ENCODE data around the gene FGF23.

The FGF23 gene

DNA sequence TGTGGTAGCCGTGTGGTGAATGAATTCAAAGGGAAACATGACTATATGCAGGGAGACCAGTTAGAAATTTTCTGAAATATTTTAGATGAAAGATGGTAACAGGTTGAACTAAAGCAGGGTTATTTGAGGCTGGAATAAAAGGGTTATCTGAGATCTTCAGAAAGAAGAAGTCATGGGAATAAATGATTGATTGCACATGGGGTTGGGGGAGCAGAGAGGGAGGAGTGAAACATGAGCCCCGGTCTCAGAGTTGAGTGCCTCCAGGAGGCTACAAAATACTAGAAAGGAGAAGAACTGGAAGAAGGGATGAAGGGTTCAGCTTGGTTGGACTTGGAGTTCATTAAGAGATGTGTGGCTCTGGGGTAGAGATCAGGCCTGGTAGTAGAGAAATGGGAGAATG, 16.3 kb upstream of the FGF23 start:
- Histone ChIP-seq H2BK120ac (ENCODE audit: low read depth, low read length) (no peak overlapping the region), H3K4me2 (ENCODE audit: low read length, poor library complexity, severe bottlenecking) (no peak overlapping the region), H2AFZ (ENCODE audit: low read depth, low read length) (no peak overlapping the region), H2BK12ac (ENCODE audit: low read length in 2 of 2) (no peak overlapping the region), H4K8ac (ENCODE audit: low read length) (no peak overlapping the region), H3K4me1 (ENCODE audit: control insufficient read depth, insufficient read depth, low read depth, low read length) (no peaks in the 10 kb centered on the region), H3K18ac (ENCODE audit: low read depth in 1 of 2, low read length in 2 of 2) (no peak overlapping the region), H3K27ac (ENCODE audit: low read length, poor library complexity, severe bottlenecking) (no peak overlapping the region), H3K9me3 (ENCODE audit: control insufficient read depth, low read length) (no peaks in the 10 kb centered on the region), H3K14ac (ENCODE audit: low read length in 2 of 2) (no peak overlapping the region), H2BK5ac (ENCODE audit: low read depth, low read length, poor library complexity, severe bottlenecking) (no peak overlapping the region), H3K79me1 (replicated peaks; ENCODE audit: low read length, poor library complexity, severe bottlenecking) (no peaks in the 10 kb centered on the region), H3K4ac (ENCODE audit: low read depth in 1 of 2, low read length in 2 of 2) (no peak overlapping the region), H3K27me3 (ENCODE audit: control insufficient read depth in 1 of 2, insufficient read depth in 1 of 2, low read length in 2 of 2) (peaks cover 7 to 26% of the 10 kb centered on the region in 2 experiments), H3K23ac (ENCODE audit: low read length in 2 of 2) (no peak overlapping the region), H3K9ac (ENCODE audit: low read length) (no peak overlapping the region), H2AK5ac (ENCODE audit: low read length, severe bottlenecking) (no peak overlapping the region), H4K91ac (ENCODE audit: low read length) (no peak overlapping the region), H3K36me3 (ENCODE audit: control insufficient read depth in 1 of 2, insufficient read depth in 2 of 2, low read depth in 1 of 2, low read length in 2 of 2) (no peaks in the 10 kb centered on the region), H2BK15ac (ENCODE audit: low read depth, poor library complexity, severe bottlenecking) (no peak overlapping the region), H3K4me3 (ENCODE audit: insufficient read depth in 1 of 2, low read depth in 1 of 2, low read length in 2 of 2) (no peak overlapping the region)
- WGBS, result 78% methylated on average over 2 of the region's 2 CpGs
- DNase-seq, result no peak

GRCh38 chr12:4393211-4393610, 13.7 kb upstream of the FGF23 start:
- H3K23ac ChIP-seq (ENCODE audit: low read length in 2 of 2), result no peak overlapping the region
- no peak overlapping the region for H4K8ac ChIP-seq (ENCODE audit: low read length)
- no peak overlapping the region for H3K4me2 ChIP-seq (ENCODE audit: low read length, poor library complexity, severe bottlenecking)
- no peaks in the 10 kb centered on the region for H3K36me3 ChIP-seq (ENCODE audit: control insufficient read depth in 1 of 2, insufficient read depth in 2 of 2, low read depth in 1 of 2, low read length in 2 of 2)
- no peak overlapping the region for H2AFZ ChIP-seq (ENCODE audit: low read depth, low read length)
- no peak overlapping the region for H4K91ac ChIP-seq (ENCODE audit: low read length)
- H3K9me3 ChIP-seq (ENCODE audit: control insufficient read depth, low read length), result no peaks in the 10 kb centered on the region
- no peak overlapping the region for H3K18ac ChIP-seq (ENCODE audit: low read depth in 1 of 2, low read length in 2 of 2)
- H3K27ac ChIP-seq (ENCODE audit: low read length, poor library complexity, severe bottlenecking), result no peak overlapping the region
- H3K4me3 ChIP-seq (ENCODE audit: insufficient read depth in 1 of 2, low read depth in 1 of 2, low read length in 2 of 2), result no peak overlapping the region
- 79% methylated on average over 5 of the region's 5 CpGs for WGBS
- no peak overlapping the region for H3K14ac ChIP-seq (ENCODE audit: low read length in 2 of 2)
- peaks cover 18 to 28% of the 10 kb centered on the region in 2 experiments for H3K27me3 ChIP-seq (ENCODE audit: control insufficient read depth in 1 of 2, insufficient read depth in 1 of 2, low read length in 2 of 2)
- H2AK5ac ChIP-seq (ENCODE audit: low read length, severe bottlenecking), result no peak overlapping the region
- no peak for DNase-seq
- H2BK15ac ChIP-seq (ENCODE audit: low read depth, poor library complexity, severe bottlenecking), result no peak overlapping the region
- no peak overlapping the region for H2BK12ac ChIP-seq (ENCODE audit: low read length in 2 of 2)
- H3K9ac ChIP-seq (ENCODE audit: low read length), result no peak overlapping the region
- H2BK5ac ChIP-seq (ENCODE audit: low read depth, low read length, poor library complexity, severe bottlenecking), result no peak overlapping the region
- no peak overlapping the region for H3K4ac ChIP-seq (ENCODE audit: low read depth in 1 of 2, low read length in 2 of 2)
- no peak overlapping the region for H2BK120ac ChIP-seq (ENCODE audit: low read depth, low read length)
- H3K79me1 ChIP-seq (replicated peaks; ENCODE audit: low read length, poor library complexity, severe bottlenecking), result no peaks in the 10 kb centered on the region
- H3K4me1 ChIP-seq (ENCODE audit: control insufficient read depth, insufficient read depth, low read depth, low read length), result no peaks in the 10 kb centered on the region

DNA sequence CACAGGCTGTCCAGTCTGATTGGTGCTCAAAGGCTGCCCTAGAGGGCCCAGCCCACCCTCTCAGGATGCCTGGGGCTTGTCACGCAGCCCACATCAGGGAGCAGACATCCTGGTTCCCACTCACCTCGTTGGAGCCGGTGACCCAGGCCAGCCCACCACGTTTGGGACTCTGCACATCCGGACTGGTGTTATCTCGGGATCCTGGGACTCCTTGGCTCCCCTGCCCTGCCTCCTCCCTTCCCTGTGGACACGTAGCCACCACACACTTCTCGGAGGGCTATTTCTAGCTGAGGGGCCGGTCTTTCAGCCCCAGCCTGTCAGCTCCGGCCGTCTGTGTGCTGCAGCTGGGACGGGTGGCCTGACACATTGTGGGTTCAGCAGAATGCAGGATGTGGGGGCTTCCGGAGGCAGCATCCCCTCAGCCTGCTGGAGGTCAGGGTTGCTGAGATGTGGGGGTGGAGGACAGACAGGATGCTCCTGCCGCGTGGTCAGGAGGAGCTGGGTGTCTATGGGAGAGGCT, 12.8 kb upstream of the FGF23 start:
- Histone ChIP-seq H3K14ac (ENCODE audit: low read length in 2 of 2) (no peak overlapping the region), H2BK5ac (ENCODE audit: low read depth, low read length, poor library complexity, severe bottlenecking) (no peak overlapping the region)
- 79% methylated on average over 11 of the region's 15 CpGs for WGBS

DNA sequence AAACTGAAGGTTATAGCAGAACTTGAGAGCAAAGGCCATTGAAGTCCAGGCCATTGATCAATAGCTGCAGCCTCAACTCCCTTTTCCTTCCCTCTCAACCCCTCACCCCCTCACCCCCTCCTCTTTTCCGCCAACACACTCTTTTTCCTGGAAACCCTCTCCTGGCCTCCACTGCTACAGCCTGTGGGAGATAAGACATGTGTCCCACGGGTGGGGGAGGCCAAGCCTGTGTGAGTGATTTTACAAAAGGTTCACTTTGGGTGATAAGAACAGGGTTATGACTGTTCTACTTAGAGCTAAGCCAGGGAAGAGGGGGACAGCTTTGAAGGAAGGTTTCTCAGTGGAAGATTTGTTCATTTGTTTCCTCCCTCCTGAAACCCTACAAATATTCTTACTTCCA, 9.2 kb upstream of the FGF23 start:
- no peaks in the 10 kb centered on the region for H3K9me3 ChIP-seq (ENCODE audit: control insufficient read depth, low read length)
- H3K9ac ChIP-seq (ENCODE audit: low read length), result no peak overlapping the region
- no peak for DNase-seq
- no peaks in the 10 kb centered on the region for H3K36me3 ChIP-seq (ENCODE audit: control insufficient read depth in 1 of 2, insufficient read depth in 2 of 2, low read depth in 1 of 2, low read length in 2 of 2)
- H2BK15ac ChIP-seq (ENCODE audit: low read depth, poor library complexity, severe bottlenecking), result no peak overlapping the region
- H4K91ac ChIP-seq (ENCODE audit: low read length), result no peak overlapping the region
- no peak overlapping the region for H2AFZ ChIP-seq (ENCODE audit: low read depth, low read length)
- no peak overlapping the region for H2AK5ac ChIP-seq (ENCODE audit: low read length, severe bottlenecking)
- H3K27ac ChIP-seq (ENCODE audit: low read length, poor library complexity, severe bottlenecking), result no peak overlapping the region
- no peak overlapping the region for H2BK12ac ChIP-seq (ENCODE audit: low read length in 2 of 2)
- WGBS, result no CpG with 5 or more reads among the region's 2 CpGs
- no peak overlapping the region for H3K4ac ChIP-seq (ENCODE audit: low read depth in 1 of 2, low read length in 2 of 2)
- H4K8ac ChIP-seq (ENCODE audit: low read length), result no peak overlapping the region
- H3K4me2 ChIP-seq (ENCODE audit: low read length, poor library complexity, severe bottlenecking), result no peak overlapping the region
- H3K27me3 ChIP-seq (ENCODE audit: control insufficient read depth in 1 of 2, insufficient read depth in 1 of 2, low read length in 2 of 2), result peaks cover 15 to 30% of the 10 kb centered on the region in 2 experiments
- H2BK5ac ChIP-seq (ENCODE audit: low read depth, low read length, poor library complexity, severe bottlenecking), result no peak overlapping the region
- no peaks in the 10 kb centered on the region for H3K79me1 ChIP-seq (replicated peaks; ENCODE audit: low read length, poor library complexity, severe bottlenecking)
- H3K4me1 ChIP-seq (ENCODE audit: control insufficient read depth, insufficient read depth, low read depth, low read length), result no peaks in the 10 kb centered on the region
- no peak overlapping the region for H3K18ac ChIP-seq (ENCODE audit: low read depth in 1 of 2, low read length in 2 of 2)
- no peak overlapping the region for H3K14ac ChIP-seq (ENCODE audit: low read length in 2 of 2)
- H3K4me3 ChIP-seq (ENCODE audit: insufficient read depth in 1 of 2, low read depth in 1 of 2, low read length in 2 of 2), result no peak overlapping the region
- no peak overlapping the region for H2BK120ac ChIP-seq (ENCODE audit: low read depth, low read length)
- no peak overlapping the region for H3K23ac ChIP-seq (ENCODE audit: low read length in 2 of 2)

More for the DNA sequence above, 12.8 kb upstream of the FGF23 start:
- no peak overlapping the region for H3K4me2 ChIP-seq (ENCODE audit: low read length, poor library complexity, severe bottlenecking)
- no peaks in the 10 kb centered on the region for H3K36me3 ChIP-seq (ENCODE audit: control insufficient read depth in 1 of 2, insufficient read depth in 2 of 2, low read depth in 1 of 2, low read length in 2 of 2)
- no peak overlapping the region for H3K9ac ChIP-seq (ENCODE audit: low read length)
- H2AFZ ChIP-seq (ENCODE audit: low read depth, low read length), result no peak overlapping the region
- no peak for DNase-seq
- no peaks in the 10 kb centered on the region for H3K79me1 ChIP-seq (replicated peaks; ENCODE audit: low read length, poor library complexity, severe bottlenecking)
- no peak overlapping the region for H2BK12ac ChIP-seq (ENCODE audit: low read length in 2 of 2)
- H3K9me3 ChIP-seq (ENCODE audit: control insufficient read depth, low read length), result no peaks in the 10 kb centered on the region
- H3K23ac ChIP-seq (ENCODE audit: low read length in 2 of 2), result no peak overlapping the region
- no peak overlapping the region for H3K27ac ChIP-seq (ENCODE audit: low read length, poor library complexity, severe bottlenecking)
- H2BK15ac ChIP-seq (ENCODE audit: low read depth, poor library complexity, severe bottlenecking), result no peak overlapping the region
- no peaks in the 10 kb centered on the region for H3K4me1 ChIP-seq (ENCODE audit: control insufficient read depth, insufficient read depth, low read depth, low read length)
- H2BK120ac ChIP-seq (ENCODE audit: low read depth, low read length), result no peak overlapping the region
- H2AK5ac ChIP-seq (ENCODE audit: low read length, severe bottlenecking), result no peak overlapping the region
- H3K4me3 ChIP-seq (ENCODE audit: insufficient read depth in 1 of 2, low read depth in 1 of 2, low read length in 2 of 2), result no peak overlapping the region
- no peak overlapping the region for H4K8ac ChIP-seq (ENCODE audit: low read length)
- H4K91ac ChIP-seq (ENCODE audit: low read length), result no peak overlapping the region
- H3K4ac ChIP-seq (ENCODE audit: low read depth in 1 of 2, low read length in 2 of 2), result no peak overlapping the region
- H3K18ac ChIP-seq (ENCODE audit: low read depth in 1 of 2, low read length in 2 of 2), result no peak overlapping the region
- peaks cover 18 to 30% of the 10 kb centered on the region in 2 experiments for H3K27me3 ChIP-seq (ENCODE audit: control insufficient read depth in 1 of 2, insufficient read depth in 1 of 2, low read length in 2 of 2)
